Hematopoietic multipotent progenitor cell treated with erythropoietin and hydrocortisone succinate and interleukin-3 and kit ligand, for 15 days (in vitro differentiated cells): ENCODE data around the gene SLC38A3.
"Not testable (repeated sequence)": the region's sequence is repeated elsewhere in the genome, so short reads cannot be mapped to it uniquely, and the experiment has no call there.

Experiments
- DNase-seq: peaks from one replicate; pipeline ENCODE4 v3.0.0-alpha.2; 2015; ENCODE audit warnings: low spot score

The SLC38A3 gene

DNA sequence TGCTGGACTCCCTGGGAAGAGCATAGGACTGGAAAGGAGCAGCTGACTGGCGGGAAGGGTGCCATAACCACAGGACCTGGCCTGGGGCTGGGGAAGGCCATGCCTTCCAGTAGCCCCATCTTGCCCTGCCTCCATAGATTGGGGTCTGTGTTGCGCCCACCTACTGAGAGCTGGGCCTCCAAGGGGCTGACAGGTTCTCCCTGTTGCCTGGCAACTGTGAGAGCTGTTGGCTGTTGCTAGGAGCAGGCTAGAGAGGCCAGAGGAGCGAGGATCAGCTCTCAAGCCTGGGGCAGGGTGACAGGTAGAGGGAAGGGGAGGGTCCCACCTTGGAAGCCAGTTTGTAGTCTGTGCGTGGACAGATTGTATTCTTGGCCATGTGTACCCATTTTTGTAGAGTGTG is 28.1 kb downstream of the SLC38A3 start:
- no peak for DNase-seq

DNA sequence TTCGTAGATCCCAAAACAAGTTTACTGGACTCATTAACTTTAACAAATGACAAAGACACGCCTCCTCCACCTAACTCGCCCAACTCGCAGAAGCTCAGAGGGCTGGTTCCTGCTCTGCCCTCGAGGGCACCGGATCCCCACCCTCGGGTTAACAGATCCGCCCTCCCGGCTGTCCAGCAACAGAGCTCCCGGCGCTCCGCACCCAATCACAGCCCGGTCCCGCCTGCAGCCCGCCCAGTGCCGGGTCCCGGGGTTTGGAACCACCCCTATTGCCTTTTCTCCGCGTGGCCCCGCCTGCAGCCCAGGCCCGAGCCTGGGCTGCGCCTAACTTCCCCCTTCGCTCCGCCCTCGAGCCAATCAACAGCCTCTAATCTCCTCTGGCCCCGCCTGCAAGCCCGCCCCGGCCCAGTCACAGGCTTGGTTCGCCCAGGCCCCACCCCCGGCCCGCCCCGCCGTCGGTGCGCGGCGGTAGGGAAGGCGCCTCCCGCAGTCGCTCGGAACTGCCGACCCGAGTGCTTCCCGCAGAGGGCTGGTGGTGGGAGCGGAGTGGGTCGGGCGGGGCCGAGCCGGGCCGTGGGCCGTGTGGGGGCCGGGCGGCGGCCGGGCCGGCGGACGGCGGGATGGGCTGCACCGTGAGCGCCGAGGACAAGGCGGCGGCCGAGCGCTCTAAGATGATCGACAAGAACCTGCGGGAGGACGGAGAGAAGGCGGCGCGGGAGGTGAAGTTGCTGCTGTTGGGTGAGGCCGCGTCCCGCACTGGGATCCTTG is 30.8 kb downstream of the SLC38A3 start, which contains the start of gene GNAI2:
Gene GNAI2, plus strand, starts transcription at position 489 of the 768 bp plus-strand sequence. Its CDS starts 132 bp downstream, at position 621.
- peak; percentile 98 for DNase-seq

DNA sequence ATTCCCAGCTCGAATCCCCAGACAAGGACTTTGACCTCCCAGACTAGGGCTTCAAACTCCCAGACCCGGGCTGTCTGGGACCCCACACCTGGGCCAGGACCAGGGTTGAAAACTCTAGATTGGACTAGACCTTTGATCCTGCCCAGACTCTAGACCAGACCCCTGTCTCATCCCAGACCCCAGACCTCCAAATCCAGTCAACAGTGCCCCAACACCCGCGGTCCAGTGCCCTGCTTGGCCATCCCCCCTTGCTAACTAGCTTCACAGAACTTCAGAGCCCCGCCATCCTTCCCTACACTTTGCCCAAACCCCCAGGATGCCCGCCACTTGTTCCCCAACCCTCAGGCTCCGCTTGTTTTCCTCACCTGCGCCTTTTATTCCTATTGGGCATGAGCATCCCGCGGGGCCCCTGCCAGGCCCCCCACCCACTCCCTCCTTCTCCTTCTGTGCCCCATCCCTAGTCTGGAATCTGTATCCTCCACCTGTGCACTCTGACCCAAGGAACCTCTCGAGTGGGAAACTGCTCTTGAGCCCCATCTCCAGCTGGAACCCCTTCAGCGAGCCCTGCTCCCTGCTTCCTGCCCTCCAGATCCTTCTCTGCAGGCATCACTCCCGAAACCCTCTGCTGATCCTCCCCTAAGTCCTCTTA is 31.5 kb downstream of the SLC38A3 start:
- no peak for DNase-seq

DNA sequence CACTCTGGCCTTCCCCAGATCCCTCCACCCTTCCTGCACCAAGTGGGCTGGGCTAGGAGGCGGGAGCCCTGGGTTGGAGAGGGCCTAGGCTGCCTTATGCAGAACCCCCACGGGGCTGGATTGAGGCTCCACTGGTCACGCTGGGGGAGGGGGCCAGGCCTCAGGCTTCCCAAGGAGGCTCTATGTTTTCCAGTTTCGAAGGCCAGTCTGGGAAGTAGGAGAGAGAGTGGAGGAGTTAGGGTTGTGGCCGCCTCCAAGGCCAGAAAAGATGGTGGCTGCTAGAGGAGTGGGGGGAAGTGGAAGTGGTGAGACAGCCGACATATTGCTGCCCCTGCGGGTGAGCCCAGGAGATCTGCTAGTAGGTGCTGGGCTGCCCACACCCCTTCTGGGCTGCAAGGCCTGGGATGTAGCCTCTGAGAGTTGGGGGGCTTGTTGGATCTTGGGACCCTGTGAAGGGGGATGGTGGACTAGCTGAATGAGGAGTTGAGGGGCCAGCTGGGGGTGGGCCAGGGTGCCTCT is 32.1 kb downstream of the SLC38A3 start:
- no peak for DNase-seq

DNA sequence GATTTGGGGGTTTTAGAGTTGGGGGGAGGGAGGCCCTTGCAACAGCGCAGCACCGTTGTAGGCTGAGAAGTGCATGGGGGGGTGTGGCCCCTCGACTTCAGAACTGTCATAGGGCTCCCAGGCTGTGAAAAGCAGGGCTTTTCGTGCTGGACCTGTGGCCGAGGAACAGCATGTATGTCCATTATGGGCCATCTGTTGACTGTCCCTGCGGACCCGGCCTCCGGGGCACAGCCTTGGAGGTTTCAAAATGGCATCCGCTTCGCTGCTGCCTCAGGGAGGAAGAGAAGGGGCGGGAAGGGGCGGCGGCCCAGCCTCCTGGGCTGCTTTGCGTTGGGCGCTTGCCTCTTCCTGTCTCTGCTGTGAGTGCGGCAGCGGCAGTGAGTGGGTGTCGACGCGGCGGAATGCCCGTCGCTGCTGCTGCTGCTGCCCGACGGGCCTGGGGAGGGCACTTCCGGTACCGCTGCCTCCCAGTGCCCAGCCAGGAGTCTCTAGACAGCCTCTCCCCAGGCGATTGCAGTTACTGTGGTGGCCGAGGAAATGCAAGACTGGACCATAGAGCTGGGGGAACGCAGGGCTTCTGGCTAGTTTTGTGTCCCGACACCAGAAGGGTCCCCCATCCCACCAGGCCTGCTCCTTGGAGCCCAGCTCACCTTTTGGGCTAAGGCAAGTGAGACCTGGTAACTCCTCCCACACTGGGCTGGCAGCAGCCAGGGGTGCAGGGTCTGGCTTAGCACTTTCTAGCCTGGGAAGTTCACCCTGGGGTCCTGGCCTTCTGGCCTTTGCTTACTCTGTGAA is 32.9 kb downstream of the SLC38A3 start:
- DNase-seq: peak; percentile 60

DNA sequence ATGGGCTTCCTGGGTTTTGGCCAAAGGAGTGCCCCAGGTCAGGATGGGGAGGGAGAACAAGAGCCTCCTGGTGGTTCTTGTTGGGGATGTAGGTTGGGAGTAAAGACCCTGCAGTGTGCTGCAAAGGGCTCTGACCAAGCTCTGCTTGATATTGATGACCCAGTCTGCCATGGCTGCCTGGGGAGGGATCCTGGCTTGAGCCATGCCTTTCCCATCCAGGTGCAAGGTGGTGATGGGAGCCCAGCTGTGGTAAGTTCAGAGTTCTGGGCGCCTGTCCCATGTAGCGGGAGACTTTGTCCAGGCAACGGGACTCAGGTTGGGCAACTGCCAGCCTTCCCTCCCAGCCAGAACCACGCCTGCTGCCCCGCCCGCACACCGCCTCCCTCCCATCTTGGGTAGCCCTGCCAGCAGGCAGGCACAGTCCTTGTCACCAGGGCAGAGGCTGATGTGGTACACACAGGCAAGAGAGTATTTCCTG is 33.5 kb downstream of the SLC38A3 start:
- DNase-seq: peak; percentile 84

DNA sequence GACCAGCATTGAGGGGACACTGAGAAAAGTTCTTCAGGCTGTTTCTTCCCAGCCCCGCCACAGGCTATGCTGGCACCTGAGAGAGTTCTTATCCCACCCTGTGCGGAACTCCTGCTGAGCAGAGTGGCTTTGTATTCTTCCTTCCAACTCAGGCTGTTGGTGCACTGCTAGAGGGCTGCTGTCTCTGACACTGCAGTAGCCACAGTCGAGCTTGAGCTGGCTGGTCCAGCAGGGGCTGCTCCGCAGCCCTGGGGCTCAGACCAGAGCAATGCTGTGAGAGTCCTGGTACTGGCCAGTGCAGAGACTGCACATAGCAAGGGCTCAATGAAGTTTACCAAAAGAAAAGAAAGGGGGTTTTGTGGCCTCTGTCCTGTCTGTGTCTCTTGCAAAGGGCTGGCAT is 34.6 kb downstream of the SLC38A3 start:
- no peak for DNase-seq

DNA sequence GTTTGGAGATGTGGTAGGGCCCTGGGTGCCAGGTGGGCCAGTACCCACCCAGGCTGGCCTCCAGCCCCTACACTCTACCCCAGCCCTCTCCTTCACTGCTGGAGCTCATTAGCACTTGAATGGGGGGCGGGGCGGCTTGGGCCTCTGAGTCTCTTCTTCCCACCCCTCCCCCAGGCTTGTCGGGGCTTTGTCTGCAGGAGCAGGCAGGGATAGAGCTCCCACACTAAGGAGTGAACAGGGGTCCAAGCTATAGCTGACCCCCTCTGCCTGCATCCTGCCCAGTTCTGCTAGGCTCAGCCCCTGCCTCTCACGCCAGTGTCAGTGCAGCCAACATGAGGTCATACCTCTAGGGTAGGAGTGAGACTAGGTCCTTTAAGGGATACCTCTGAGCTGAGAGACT is 36.1 kb downstream of the SLC38A3 start:
- no peak for DNase-seq

DNA sequence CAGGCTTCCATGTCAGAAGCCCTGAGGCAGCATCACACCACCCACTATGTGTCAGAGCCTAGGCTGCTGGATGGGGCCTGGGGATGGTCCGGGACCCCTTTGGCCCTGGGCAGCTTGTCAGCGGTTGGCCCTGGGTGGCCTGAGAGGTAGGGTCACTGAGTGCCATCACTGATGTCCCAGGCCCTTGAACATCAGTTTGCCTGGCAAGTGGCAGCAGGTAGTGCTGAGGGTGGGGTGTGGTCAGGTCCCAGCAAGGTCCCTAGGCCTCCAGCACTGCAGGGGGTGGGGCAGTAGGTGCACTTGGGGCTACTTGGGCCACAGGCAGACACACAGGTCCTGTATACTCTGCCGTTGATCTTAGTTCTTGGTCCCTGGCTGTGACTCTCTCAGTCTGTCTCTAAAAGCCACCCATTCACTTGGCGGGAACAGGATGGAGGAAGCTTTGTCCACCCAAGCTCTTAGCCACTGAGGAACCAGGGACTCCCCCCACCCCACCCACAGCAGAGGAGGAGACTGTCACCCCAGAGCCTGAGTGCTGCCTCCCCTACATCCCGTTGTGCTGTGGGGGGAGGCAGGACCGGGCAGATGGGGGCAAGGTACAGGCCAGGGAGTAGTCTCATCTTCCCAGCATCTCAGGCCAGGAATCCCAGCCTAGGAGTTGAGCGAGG is 36.8 kb downstream of the SLC38A3 start:
- no peak for DNase-seq

DNA sequence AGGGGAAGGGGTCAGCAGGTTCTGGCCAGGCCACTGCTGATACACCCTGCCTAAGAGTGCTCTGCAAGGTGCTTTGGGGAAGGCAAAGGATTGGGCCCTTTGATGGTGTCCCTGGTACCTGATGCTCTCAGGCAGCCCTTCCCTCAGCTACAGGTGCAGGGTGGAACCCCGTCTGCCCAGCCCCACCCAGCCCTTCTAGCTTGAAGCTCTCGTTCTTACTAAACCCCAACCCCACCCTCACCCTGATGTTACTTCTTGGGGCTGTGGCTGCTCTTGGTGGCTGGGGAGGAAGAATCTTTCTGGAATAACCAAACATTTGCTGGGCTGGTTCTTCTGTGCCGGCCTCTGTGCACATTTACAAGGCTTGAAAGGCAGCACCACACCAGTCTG is 37.3 kb downstream of the SLC38A3 start:
- no peak for DNase-seq

DNA sequence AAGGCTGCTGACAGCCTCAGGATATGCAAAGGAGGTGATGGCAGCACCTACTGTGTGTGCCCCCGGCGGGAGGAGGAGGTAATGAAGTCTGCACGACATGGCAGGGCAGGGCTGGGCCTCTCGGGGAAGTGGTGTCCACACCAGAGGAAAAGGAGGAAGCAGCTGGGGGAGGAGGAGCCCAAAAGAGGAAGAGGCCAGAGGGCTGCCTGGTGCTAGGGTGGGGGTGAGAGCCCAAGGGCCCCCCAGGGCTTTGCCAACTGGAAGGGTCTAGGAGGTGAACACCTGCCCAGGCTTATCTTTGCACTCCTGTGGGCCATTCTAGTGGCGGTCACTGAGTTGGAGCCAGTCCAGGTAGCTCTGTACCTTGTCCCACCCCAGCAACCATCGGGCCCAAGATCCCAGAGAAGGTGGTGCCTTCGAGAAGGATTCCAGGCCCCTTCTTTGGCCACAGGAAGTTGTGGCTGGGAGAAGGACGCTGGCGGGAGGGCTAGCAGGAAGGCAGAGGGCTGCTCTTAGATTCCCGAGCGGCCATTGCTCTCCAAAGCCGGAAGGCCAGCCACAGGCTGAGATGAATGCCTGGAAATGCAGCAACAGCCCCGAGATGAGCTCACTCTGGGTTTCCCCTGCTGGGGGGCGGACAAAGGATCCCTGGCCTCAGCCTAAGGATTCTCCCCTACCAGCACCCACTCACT is 37.9 kb downstream of the SLC38A3 start:
- DNase-seq: no peak

DNA sequence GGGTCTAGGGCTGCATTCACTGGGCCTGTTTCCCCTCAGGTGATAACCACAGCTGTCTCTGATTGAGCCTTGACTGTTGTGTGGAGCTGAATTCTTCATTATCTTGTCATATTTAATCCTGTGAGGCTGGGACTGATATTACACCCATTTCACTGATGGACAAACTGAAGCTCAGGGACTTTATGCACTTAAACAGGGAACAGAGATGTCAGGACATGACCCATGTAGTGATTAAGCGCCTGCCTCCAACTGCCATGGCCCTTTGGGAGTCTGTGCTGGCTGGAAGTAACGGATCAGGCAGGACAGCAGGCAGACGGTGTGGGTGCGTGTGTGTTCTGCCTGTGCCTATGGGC is 38.4 kb downstream of the SLC38A3 start:
- no peak for DNase-seq

DNA sequence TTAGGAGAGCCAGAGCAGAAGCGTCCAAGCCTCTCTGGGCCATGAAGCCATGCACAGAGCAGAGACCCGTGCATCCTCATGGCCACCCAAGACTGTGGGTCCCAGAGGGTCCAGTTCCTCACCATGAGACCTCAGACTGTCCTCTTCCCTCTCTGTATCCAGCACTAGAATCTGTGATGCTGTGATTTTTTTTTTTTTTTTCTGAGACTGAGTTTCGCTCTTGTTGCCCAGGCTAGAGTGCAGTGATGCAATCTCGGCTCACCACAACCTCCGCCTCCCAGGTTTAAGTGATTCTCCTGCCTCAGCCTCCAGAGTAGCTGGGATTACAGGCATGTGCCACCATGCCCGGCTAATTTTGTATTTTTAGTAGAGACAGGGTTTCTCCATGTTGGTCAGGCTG is 39.7 kb downstream of the SLC38A3 start:
- not testable (repeated sequence) for DNase-seq

DNA sequence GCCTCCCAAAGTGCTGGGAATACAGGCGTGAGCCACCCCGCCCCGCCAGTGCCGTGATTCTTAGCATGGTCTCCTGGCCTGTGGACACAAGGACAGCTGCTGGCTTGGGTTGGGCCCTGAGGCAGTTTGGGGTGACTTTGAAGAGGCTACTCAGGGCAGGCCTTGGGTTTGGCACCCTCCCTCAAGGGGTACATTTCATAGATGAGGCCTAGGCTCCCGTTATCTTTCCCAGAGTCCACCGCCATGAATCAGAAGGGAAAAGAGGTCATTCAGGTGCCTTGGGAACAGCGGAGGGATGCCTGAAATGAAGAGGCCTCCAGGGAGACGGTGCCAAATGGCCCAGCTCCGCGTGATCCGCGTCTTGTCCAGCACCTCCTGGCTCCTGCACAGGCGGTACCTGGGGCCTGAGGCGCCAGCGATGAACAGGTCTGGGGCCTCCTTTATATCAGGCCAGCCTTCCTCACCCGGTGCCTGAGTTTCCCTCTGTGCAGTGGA is 40.2 kb downstream of the SLC38A3 start:
- DNase-seq: no peak

DNA sequence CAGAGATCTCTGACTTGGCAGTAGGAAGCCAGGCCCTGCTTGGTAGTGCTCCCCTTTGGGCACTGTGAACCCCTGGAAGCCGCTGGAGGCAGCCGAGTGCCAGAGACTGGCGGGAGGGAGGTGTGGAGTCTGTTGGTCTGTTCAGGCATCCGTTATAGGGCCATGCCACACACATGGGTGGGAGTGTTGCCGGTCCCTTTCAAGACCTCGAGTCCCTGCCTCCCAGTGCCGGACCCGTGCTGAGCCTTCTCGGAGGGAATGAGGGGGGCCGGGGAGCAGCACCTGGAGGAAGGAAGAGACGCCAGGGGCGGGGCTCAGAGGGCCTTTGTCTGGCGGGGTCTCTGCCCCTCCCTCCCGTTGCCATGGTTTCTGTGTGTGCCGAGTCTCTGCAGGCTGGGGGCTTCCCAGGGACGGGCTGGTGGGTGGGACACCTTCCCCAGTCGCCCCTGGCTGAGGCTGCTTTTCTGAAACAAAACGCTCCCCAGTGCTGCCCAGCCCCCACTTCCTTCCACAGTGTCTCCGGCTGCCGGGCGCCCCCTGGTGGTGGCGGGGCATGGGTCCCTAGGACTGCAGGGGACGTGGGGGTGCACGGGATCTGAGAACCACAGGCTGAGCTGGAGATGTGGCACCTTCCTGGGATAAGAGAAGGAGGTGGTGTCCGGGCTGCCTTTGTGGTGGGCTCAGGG is 40.9 kb downstream of the SLC38A3 start:
- DNase-seq: peak; percentile 89

DNA sequence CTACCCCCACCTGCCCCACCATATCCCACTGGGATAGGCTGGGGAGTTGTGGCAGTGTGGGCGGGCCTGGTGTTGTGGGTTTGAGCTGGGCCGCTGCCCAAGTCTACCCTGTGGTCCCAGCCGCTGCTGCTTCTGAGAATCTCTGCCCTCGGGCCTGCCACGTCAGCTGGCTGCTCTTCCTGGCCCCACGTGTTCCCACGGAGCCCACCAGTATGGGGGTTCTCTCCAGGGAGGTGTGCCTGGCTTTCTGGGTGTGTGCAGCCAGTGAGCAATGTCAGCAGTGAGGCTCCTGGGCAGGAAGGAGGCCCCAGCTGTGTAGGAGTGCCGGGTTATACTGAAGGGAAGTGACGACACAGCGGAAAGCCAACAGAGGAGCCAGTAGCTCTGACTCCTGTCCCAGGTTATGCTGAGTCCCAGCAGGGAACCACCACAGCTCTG is 41.5 kb downstream of the SLC38A3 start:
- DNase-seq: no peak

DNA sequence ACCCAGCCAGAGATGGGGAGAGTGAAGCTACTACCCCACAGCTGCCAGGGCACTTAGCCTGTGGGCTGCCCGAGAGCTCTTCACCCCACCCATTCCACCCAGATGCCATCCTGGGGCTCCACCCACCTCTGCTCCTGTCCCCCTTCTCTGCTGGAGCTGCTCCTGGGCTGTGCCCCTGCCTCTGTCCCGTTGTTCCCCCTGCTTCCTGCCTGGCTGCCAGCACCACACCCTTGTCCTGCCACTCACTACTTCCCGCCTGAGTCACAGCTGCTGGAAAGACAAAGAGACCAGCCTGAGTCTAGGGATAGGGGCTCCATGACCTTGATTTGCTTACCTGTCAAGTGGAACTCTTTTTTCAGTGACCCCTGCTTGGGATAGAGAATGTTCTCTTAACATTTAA is 43.3 kb downstream of the SLC38A3 start:
- DNase-seq: no peak

DNA sequence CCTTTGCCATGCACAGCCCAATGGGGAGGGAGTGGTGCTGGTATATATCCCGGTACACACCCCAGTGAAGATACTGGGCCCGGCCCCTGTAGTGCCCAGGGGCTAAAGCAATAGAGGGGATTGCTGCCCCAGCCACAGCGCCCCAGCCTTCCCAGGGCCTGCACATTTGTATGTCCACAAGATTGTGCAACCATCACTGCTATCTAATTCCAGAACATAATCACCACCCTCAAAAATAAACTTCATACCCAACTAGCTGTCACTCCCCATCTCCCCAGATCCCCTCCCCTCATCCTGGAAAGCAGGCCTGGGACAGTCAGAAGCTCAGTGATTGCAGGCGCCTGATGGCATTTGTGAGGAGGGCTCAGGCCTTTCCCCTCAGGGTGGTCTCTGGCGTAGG is 44.4 kb downstream of the SLC38A3 start:
- DNase-seq: no peak

DNA sequence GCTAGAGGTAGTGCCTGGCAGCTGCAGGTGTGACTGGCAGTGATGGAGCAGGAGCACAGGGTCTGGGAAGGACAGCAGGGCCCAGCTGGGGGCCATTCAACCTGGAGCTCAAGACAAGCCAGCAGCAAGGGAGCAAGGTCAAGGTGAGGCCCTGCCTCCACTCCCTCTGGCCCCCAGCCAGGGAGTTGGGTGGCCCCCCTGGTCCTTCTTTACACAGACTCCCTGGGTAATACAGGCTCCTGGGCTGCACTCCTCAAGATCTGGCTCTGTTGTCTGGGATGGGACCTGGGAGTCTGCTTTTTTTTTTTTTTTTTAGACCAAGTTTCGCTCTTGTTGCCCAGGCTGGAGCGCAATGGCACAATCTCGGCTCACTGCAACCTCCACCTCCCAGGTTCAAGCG is 45.4 kb downstream of the SLC38A3 start:
- no peak for DNase-seq

DNA sequence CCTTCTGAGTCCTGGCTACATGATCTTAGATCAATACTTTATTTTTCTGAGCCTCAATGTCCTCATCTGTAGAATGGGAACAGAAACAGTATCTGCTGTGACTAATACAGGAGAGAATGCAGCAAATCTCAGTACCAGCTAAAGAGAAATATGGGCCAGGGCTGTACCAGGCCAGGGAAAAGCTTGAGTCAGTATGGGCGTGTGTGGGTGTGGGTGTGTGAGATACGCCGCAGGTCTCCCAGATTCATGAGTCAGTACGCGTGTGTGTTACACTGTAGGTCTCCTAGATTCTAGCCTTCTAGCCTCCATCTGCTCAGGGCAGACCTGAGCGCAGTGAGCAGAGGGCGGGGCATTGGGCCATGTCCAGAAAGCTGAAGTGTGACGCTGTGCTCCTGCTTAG is 46.1 kb downstream of the SLC38A3 start:
- DNase-seq: peak; percentile 78
